NCI-H69 (cell line): Measurements from ENCODE around the gene FTO.

Source experiments
- DNase-seq: peaks from one replicate; lab custom pipeline; 2025; lab: John Stamatoyannopoulos, UW

Gene FTO

DNA sequence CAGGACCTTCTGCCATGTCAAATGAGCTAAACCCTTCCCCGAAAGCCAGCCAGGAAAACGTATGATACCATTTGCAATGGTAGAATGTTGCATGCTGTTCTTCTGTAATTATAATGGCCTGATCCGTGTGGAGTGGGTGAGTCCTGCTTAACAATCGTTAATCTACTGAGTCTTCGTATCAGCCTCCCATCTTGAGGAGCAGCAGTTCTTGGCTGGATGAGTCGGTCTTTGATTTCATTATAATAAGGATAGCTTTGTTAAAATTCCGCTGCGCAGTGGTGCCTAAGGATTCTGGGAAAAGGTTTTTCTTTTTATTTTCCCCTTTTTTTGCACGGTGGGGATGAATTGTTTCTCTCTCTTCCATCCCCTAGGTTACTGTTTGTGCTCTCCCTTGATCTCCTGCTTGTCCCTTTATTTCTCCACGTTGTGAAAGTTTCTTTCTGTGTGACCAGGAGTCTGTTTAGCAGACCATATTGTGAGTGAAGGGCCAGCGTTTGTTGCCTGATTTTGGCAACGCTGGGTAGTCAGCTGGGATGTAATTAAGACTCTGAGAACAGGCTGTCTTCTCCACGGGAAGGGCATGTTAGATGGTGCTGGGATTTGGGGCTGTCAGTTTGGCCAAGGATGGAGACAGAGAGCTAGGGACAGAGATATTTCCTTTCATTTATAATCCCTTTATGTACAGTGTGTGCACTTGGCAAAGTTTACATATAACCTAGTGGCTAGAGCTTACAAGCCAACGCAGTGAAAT, 263.0 kb downstream of the FTO start:
- DNase-seq = peak; percentile 32

DNA sequence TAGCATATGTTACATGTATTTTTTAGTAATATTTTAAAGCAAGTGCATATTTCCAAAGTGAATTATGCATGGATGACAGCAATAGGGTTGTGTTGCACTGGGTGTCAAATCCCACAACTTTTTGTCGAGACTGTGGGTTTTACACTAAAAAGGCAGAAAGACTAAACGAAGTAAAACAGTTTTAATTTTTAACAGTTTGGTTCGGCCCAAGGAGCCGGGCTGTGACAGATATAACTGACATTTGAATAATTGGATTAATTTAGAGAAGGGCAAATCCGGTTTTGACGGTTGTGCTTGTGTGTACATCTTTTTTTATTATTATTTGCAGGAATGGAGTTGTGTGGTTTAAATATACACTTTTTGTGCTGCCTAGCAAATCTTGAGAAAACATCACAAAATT, 263.6 kb downstream of the FTO start:
- DNase-seq = no peak

DNA sequence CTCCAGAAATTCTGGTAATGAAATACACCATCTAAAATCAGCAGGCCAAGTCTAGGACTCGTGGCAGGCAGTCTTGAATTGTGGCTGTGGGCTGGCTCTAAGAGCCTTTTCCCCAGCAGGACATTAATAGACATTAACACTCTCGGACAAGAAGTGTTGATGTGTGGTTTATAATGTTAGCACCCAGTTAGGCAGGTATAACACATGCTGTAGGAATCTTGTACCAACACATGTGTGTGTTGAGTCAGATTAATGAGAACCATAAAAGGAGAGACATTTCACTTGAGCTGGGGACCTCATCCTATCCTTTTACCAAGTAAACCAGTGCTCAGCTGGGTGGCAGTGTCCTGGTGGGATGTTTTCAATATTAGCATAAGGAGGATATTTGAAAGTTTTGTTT, 264.5 kb downstream of the FTO start:
- no peak for DNase-seq

DNA sequence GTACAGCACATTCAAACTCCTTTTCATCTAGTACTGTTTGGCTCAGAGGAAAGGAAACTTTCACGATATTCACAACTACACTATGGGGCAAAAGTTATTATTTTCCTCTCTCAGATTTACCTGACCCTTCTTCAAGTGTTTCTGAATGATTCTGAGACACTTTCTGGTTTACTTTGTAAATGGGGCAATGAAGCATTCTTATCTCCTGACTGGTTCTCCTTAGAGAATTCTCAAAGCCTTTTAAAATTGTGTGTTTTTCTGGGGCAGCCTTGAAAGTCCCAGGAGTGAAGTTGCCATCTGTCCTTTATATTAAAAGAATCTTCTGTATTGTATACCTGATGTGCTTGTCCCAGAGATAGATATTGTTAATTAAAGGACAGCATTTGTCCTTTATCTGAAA, 264.9 kb downstream of the FTO start:
- no peak for DNase-seq

DNA sequence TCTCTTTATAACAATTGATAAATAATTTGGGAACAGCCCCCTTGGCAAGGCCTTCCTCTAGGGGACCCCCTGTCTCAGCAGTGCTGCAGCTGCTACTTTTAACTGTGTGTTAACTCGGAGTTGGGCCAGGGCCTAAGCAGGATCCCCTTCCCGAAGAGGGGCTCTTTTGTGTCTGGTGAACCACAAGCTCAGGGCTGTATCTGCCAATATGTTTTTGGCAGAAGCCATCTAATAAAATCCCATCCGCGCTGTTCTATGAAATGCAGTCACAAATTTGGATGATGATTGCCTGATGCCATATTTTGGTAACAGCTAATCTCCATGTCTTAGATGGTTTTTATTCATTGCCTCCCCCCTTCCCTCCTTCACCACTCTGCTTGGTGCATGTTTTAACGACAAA, 267.7 kb downstream of the FTO start:
- DNase-seq = no peak

DNA sequence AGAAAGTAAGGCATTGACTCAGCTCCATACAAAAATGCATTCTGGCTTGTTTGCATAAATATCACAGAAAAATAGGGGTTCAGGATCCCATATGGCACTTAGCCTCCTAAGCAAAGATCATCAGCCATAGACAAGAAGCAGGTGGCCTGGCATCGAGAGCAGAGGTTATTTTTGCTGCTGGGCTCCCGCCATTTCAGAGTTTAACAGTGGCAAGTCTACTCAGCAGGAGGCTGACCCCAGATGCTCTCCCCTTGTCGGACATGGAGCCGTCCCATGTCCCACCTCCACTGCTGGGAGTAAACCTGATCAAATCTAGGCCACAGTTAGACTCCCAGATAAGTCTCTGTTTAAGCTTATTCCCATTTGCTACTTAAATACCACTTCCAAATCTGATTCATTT, 269.1 kb downstream of the FTO start:
- no peak for DNase-seq

DNA sequence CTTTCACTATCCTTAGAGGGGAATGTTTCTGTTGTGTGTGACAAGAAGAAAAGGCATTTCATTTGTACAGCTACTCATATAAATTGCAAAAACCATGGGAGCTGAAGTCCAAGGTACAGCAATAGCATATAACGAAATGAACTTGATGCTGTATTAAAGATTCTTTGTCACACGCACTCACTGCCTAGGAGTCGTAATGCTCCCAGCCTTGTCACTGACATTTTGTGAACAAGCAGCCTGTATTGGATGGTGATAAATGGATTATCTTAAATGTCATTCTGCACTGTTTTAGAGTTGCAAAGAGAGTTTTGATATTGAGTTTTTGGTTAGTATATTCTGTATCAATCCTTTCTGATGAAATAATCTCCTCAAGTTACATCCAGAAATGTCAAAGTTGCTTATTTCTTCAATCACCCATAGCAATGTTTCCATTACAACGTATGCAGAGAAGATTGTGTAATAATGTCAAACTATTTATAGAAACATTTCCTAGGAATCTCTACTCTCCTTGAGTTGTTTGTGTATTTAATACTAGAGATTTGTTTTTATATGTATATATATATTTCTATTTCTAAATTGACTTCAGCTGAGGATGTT, 270.6 kb downstream of the FTO start:
- no peak for DNase-seq

DNA sequence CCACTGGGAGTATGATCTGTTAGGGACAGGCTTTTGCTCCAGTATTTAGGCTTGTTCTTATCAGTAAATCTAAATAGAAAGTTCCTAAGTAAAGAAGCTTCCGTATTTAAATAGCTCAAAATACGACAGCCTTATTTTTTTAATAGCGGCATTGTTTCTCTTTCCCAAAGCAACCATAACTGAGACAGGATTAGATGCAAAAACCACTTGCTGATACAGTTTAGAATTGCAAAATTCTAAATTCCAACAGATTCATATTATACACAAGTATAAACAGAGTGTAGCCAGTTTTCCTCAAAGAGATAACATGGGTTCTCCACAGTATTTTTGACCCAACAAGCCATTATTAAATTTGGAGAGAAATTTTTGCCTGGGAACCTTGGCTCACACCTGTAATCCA, 276.7 kb downstream of the FTO start:
- no peak for DNase-seq

DNA sequence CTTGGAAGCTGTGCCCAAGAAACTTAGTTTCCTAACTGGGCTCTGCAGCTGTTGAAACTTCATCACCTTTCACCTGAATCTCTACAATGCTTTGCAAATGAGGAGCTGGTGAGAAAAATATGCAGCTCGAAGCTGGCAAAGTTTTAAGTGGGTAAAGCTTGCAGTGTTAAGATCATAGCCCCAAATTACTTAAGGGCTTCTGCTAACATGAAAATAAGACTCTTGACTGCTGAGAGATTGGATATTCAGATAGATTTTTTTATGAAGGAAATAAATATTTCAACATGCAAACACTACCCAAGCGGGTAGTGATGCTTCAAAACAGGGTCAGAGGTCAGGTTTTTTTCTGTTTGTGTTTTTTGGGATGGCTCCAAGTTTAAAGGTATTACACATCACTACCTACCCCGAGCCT, 278.7 kb downstream of the FTO start:
- peak; percentile 5 for DNase-seq

DNA sequence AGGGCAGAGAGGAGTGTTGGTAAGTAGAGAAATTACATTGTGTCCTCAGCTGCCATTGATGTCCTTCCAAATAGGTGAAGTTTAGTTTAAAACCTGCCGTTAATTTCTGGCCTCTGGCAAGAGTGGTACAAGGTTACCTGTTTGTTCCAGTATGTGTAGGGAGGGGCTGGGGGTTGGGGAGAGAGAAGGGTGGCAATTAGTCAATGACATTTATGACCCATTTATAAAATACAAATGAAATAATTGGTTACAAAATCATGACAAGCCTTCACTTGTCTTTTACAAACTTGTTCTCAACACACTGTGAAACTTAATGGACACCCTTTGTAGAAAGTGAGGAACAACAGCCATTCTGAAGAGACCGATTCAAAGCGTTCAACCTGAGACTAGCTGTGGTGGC, 281.0 kb downstream of the FTO start:
- DNase-seq = peak; percentile 54

DNA sequence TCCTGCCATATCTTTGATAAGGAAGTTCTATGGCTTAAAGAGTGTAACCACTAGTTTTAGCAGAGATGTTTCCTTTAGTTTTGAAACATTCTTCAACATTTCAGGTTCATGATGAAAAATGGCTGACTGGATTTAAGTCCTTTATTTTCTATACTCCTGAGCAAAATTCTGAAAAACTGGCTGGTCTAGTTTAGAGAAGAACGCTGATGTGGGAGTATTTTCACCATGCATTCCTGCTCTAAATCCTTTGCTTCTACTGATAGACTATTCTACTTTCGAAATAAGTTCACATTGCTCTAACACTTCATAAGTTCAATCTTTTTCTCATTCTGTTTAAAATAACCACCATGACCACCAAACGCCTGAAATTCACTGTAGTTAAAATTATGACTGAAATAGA, 281.9 kb downstream of the FTO start:
- no peak for DNase-seq

DNA sequence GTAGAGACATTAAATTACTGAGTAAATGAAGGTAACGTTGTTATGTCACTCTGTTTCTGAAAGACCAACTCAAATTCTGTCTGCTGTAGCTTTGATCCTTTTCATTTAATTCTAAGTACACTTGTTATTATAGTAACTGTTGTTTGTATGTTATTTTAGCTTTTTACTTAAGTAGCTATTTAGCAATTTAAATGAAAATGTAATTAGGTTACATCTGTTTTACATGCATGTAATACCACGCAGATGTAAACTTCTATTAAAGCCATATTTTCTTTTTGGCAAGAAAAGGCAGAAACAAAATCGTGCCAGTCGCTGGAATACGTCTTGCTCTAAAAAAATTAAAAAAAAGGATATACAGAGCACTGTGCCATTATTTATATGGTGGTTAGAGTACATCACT, 282.8 kb downstream of the FTO start:
- DNase-seq = no peak

DNA sequence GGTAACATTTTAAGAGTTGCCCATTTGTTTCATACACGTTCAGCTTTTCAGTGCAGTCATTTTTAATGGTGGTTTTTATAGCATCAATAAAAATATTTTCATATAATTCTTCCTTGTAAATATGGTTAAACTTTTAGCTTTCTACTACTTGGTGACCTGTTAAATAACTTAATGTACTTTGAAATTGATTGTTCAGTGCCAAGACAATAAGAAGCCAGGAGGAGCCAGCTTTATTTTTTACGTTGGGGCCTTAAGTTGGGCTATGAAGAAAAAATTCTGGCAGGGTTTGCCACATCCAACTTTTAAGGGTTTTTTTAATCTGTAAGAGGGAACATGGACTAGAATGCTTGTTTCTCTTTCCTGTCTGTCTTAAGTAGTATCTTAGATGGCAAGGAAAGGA, 284.2 kb downstream of the FTO start:
- no peak for DNase-seq

DNA sequence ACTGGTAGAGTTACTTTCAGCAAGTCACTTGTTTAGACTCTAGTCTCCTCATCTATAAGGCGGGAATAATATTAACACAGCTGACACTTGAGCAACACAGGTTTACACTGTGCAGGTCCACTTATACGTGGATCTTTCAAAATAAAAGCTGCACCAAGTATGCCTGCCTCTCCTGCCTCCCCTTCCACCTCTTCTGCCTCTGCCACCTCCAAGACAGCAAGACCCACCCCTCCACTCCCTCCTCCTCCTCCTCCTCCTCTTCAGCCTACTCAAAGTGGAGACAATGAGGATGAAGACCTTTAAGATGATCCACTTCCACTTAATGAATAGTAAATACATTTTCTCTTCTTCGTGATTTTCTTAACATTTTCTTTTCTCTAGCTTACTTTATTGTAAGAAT, 285.6 kb downstream of the FTO start:
- no peak for DNase-seq

DNA sequence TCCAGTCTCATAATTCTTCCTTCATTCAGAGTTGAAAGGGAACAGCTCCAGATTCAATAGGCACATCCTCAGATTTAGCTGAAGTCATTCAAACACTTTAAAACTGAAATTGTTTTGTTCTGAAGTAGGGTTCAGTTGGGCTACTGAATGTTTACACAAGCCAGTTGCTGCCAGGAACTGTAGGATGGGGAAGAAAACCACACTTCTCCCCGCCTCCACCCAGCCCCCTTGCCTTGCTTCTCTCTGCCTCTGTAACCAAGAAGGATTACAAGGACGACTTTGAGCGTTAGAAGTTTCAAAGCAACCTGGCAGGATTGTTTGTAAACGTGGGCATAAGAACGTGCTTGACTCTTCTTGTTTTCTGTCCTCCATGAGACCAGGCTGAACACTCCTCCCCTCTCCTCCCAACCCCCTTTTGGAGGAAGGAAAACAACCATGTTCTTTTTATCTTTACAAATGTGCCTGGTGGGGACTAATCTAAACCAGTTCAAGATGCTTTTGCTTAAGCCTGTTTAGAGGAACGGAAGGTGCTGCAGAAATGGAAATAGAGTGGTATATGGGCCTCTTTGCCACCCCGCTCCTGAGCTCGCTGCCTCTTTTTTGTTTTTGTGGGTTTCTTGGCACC, 287.9 kb downstream of the FTO start:
- peak; percentile 50 for DNase-seq

DNA sequence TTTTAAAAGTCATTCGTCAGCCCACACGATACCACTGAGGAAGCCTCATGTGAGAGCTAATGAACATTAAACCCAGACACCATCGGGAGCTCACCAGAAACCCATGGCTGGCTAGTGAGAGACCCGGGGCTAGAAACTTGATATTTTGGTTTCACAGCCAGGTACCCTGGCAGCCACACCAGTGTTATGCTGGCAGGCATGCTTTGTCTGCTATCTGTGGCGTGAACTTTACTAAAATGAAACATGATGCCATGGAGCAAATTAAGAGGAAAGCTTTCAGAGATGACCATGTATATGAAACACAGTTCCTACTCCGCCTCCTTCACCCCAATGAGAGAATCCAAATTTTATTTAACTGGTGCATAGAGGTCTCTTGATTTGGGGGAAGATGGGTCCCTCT, 291.4 kb downstream of the FTO start:
- DNase-seq = no peak

DNA sequence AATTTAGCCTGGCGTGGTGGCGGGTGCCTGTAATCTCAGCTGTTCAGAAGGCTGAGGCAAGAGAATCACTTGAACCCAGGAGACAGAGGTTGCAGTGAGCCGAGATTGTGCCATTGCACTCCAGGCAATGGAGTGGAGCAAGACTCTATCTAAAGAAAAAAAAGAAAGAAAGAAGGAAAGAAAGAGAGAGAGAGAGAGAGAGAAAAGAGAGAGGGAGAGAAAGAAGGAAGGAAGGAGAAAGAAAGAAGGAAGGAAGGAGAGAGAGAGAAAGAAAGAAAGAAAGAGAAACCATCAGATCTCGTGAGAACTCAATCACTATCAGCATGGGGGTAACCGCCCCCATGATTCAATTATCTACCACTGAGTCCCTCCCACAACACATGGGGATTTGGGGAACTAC, 293.0 kb downstream of the FTO start:
- no peak for DNase-seq

DNA sequence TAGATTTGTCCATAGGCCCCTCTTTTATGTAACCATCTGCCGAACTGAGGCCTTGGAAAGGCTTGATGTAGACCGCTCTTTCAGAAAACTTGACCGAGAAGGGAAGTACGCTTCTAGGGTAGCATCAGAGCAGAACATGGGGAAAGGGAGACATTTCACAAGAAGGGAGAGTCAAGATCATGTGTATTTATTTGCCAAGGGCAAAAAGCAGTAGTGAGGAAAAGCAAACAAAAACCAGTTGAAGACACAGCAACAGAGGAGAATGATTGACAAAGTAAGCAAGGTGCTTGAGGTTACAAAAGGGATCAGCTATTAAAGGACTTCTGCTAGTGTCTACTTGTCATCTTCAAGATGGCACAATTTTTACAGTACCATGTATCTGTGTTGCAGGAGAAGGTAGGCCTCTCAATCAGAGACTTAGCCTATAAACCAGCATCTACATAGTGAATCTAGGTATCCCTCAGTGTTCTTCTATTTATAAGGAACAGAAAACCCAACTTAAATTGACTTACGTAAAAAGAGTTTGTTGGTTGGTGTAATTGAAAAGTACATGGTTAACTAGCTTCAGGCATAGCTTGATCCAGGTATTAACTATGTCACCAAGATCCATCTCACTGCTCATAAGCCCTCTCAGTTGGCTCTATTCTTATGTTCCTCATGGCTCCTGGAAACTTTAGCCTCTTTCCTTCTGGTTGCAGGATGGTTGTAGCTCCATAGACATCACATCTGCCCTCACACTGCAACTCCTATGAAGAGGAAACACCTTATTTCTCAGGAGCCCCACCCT, 294.3 kb downstream of the FTO start:
- no peak for DNase-seq

DNA sequence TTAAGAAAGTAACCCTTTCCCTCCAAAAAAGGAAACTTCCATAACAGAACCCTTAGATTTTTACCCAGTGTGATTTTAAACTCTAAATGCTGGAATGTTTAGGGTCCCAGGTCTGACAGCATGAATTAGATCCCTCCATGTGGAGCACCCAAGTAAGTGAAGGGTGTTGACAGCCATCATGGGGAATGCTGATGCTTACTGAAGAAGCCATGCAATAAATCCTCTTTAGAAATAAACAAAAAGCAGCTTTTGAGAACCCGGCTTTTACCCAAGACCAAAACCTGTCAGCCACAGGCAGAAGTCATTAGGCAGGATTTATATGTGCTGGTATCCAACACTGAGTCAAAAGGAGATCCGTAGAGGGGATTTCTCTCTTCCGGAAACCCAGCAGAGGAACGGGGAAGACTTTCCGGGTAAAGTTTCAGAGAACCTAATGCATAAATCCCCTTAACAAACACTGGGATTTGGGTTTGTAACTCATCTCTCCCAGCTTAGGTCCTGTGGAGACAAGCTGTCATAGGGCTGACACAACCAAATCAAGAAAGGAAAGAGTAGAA, 295.1 kb downstream of the FTO start:
- DNase-seq = no peak

DNA sequence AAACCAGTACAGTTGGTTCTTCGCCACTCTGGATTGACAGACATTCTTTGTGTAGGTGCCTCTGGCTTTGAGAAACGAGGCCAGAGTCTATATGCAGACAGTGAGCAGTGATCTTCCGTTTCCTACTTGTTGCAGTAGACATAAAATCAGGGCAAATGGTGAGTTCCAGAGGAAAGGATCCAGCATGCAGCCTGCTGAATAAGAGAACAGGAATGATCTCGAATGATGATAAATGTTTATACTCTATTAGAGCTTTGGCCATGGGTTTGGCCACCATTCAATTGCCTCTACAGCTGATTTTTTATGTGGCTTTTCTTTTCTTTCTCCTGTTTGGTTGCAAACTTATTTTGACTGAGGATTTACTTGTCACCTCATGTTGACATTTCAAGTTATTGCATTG, 295.9 kb downstream of the FTO start:
- DNase-seq = no peak

DNA sequence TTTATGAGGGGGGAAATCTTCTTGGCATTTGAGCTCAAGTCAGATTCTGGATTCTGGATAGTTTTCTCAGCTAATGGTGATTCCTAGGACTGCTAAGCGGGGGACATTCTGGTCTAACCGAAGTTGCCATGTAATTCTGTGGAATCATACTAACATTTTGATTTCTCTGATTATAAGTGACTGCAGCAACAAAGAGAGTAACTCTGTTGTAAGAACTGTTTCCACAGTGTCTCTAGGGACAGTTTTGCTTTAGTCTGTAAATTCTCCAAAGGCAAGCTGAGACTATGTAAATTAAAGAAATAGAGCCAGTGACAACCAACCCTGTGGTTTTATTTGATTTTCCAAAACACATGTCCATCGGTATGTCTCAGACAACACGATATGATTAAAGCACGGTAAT, 296.4 kb downstream of the FTO start:
- DNase-seq = no peak

DNA sequence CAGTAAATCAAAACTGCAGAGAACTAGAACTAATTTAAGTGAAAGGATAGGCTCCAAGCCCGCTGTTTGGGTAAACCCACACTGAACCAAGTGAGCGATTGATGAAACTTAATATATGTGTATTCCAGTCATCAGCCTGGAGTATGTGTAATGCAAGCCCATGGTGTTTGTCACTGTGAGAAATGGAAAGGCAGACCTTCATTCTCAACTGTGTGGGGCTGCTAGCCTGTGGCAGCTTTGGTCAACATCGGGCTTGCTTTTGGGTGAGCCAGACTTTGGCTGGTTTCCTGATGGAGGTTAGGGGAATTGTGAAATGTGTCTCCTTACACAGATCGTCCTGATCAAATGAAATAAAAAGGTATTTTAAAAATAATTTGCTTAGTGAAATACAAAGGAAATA, 302.7 kb downstream of the FTO start:
- no peak for DNase-seq

DNA sequence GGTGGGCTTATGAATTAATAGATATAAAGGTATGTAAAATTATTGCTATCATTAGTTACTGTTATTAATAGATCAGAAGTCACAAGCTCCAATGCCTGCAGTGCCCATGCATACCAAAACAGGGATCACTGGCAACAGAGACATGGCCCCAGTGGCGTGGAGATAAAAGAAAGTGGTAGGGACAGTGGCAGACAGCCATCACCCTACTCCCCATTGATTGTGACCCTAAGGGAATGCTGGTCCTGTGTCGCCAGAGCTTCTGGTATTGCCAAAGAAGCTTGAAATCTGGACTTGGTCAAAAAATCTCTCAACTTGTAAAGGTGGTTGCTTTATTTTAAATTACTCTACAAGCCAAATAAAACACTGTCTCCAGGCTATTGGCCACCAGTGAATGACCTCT, 303.5 kb downstream of the FTO start:
- DNase-seq = no peak
